Measurements from ENCODE around the gene SART1. TPM values are rescaled to one million over a fixed set of nuclear protein-coding genes. Genes with fewer than 3 reads are reported as not detected.

The SART1 gene
- total RNA-seq, 4 donors from 2014 or later, result 32.3 to 96.1 (median 39.7) TPM

GRCh38 chr11:66016793-66017177 is 55.3 kb downstream of the SART1 start:
- no peaks in the 10 kb centered on the region for H3K36me3 ChIP-seq
- WGBS, 2 donors (ENCODE audit: low coverage in 1 of 2), result no CpG with 5 or more reads among the region's 10 CpGs
- H3K27ac ChIP-seq, result no peak overlapping the region
- H3K27me3 ChIP-seq, result peaks cover 38% of the 10 kb centered on the region
- no peak overlapping the region for H3K4me3 ChIP-seq
- ATAC-seq, result no peak
- H3K9me3 ChIP-seq, result no peaks in the 10 kb centered on the region
- peaks cover 0 to 7% (median 0%) of the 10 kb centered on the region in 3 donors for H3K4me1 ChIP-seq
- no peak for TF ChIP-seq POLR2A (IDR thresholded peaks at IDR 0.05)
- no peak for TF ChIP-seq POLR2AphosphoS5 (IDR thresholded peaks at IDR 0.05)
- TF ChIP-seq EP300 (IDR thresholded peaks at IDR 0.05), result no peak
- no peak for TF ChIP-seq CTCF (IDR thresholded peaks at IDR 0.05)

- Histone ChIP-seq H3K9me3 (no peaks in the 10 kb centered on the region), H3K4me3 (no peak overlapping the region), H3K27me3 (peaks cover 33% of the 10 kb centered on the region), H3K36me3 (no peaks in the 10 kb centered on the region), H3K4me1 (peaks cover 0 to 8% (median under 1%) of the 10 kb centered on the region in 3 donors), H3K27ac (no peak overlapping the region)
- TF ChIP-seq CTCF (IDR thresholded peaks at IDR 0.05) (no peak), POLR2AphosphoS5 (IDR thresholded peaks at IDR 0.05) (no peak), EP300 (IDR thresholded peaks at IDR 0.05) (no peak), POLR2A (IDR thresholded peaks at IDR 0.05) (no peak)
- no peak for ATAC-seq
- 40 to 78% methylated on average over 1 to 3 of the region's 4 CpGs for WGBS, 2 donors (ENCODE audit: low coverage in 1 of 2)
Measured at GRCh38 chr11:66017321-66017720, 55.8 kb downstream of the SART1 start.

- Histone ChIP-seq H3K27ac (no peak overlapping the region), H3K9me3 (no peaks in the 10 kb centered on the region), H3K4me1 (peaks cover 0 to 13% (median 6%) of the 10 kb centered on the region in 3 donors), H3K27me3 (peaks cover 17% of the 10 kb centered on the region), H3K4me3 (no peak overlapping the region), H3K36me3 (no peaks in the 10 kb centered on the region)
- TF ChIP-seq POLR2AphosphoS5 (IDR thresholded peaks at IDR 0.05) (no peak), CTCF (IDR thresholded peaks at IDR 0.05) (no peak), EP300 (IDR thresholded peaks at IDR 0.05) (no peak), POLR2A (IDR thresholded peaks at IDR 0.05) (no peak)
- ATAC-seq, result no peak
- WGBS, 2 donors (ENCODE audit: low coverage in 1 of 2), result 20 to 42% methylated on average over 2 of the region's 8 CpGs
Measured at GRCh38 chr11:66020212-66020611, 58.7 kb downstream of the SART1 start.

DNA sequence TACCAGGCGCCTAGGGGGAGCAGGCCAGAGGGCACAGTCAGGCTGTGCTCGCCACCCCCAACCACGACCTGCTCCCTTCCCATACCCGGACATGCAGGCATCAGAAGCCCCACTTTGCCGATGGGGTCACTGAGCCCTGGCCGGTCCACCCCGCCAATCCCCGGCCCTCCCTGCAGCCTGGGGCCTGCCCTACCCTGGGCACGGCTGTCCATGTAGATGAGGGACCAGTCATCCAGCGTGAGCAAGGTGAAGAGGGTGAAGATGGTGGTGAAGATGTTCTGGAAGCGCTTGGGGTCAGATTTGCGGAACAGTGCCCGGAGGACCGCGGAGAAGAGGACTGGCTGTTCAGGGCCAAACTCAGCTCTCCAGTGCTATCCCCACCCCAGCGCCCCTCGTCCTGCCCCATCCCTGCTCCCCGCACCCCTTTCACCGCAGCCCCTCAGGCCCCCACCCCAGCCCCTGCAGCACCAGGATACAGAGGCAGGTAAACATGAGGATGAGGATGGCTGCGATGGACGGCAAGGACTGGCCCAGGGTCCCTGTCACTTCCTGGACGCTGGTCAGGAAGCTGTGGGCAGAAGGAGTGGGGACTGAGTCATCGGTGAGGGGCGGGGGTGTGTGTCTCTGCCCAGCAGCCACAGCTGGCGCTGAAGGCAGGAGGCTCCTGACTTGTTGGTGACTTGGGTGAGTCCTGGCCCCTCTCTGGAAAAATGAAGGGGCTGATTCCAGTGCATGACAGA is 59.3 kb downstream of the SART1 start:
- 76 to 93% methylated on average over 6 to 11 of the region's 25 CpGs for WGBS, 2 donors (ENCODE audit: low coverage in 1 of 2)
- Histone ChIP-seq H3K9me3 (no peaks in the 10 kb centered on the region), H3K36me3 (no peaks in the 10 kb centered on the region), H3K27me3 (peaks cover 13% of the 10 kb centered on the region), H3K4me1 (peaks cover 0 to 13% (median 6%) of the 10 kb centered on the region in 3 donors), H3K27ac (no peak overlapping the region), H3K4me3 (no peak overlapping the region)
- no peak for ATAC-seq
- TF ChIP-seq EP300 (IDR thresholded peaks at IDR 0.05), result no peak
- no peak for TF ChIP-seq POLR2AphosphoS5 (IDR thresholded peaks at IDR 0.05)
- TF ChIP-seq CTCF (IDR thresholded peaks at IDR 0.05), result no peak
- no peak for TF ChIP-seq POLR2A (IDR thresholded peaks at IDR 0.05)

Measured in gastroesophageal sphincter (tissue), 4 donors.